Measurements from ENCODE around the gene SLC25A18.
"Not testable (repeated sequence)": the region's sequence is repeated elsewhere in the genome, so short reads cannot be mapped to it uniquely, and the experiment has no call there.

SLC25A18 gene

GRCh38 chr22:17612057-17612456 lies 48.8 kb downstream of the SLC25A18 start:
- DNase-seq = no peak

- DNase-seq = no peak
Measured at GRCh38 chr22:17613280-17613679, 50.0 kb downstream of the SLC25A18 start.

- no peak for DNase-seq
Measured at GRCh38 chr22:17627961-17628405, 64.7 kb downstream of the SLC25A18 start.

- peak; percentile 91 for DNase-seq
Measured at GRCh38 chr22:17628406-17629172, 65.3 kb downstream of the SLC25A18 start, which contains the start of gene ATP6V1E1. ATP6V1E1 (minus strand) TSS chr22:17628749; CDS start chr22:17628635, 114 bp downstream.

- DNase-seq = no peak
Measured at GRCh38 chr22:17629173-17629489, 65.8 kb downstream of the SLC25A18 start.

- DNase-seq = no peak
Measured at GRCh38 chr22:17629641-17630040, 66.3 kb downstream of the SLC25A18 start.

GRCh38 chr22:17631076-17631565 lies 67.8 kb downstream of the SLC25A18 start:
- DNase-seq = no peak

- DNase-seq = no peak
Measured at GRCh38 chr22:17633217-17633997, 70.1 kb downstream of the SLC25A18 start.

GRCh38 chr22:17633998-17634323 lies 70.7 kb downstream of the SLC25A18 start:
- no peak for DNase-seq

- no peak for DNase-seq
Measured at GRCh38 chr22:17634696-17635095, 71.4 kb downstream of the SLC25A18 start.

- not testable (repeated sequence) for DNase-seq
Measured at GRCh38 chr22:17636850-17637249, 73.6 kb downstream of the SLC25A18 start.

- DNase-seq = no peak
Measured at GRCh38 chr22:17637490-17638181, 74.3 kb downstream of the SLC25A18 start.

GRCh38 chr22:17638182-17638431 lies 74.8 kb downstream of the SLC25A18 start:
- no peak for DNase-seq

- DNase-seq = peak; percentile 86
Measured at GRCh38 chr22:17638432-17639246, 75.3 kb downstream of the SLC25A18 start, which contains the start of gene BCL2L13. BCL2L13 (plus strand) TSS chr22:17638757; CDS start chr22:17655712, 16,955 bp downstream.

GRCh38 chr22:17639247-17639741 lies 76.0 kb downstream of the SLC25A18 start:
- DNase-seq = no peak
